CD4-positive, alpha-beta T cell (primary cell): Measurements from ENCODE around the gene CKB. TPM values are rescaled to one million over a fixed set of nuclear protein-coding genes. Genes with fewer than 3 reads are reported as not detected.
A peak's percentile ranks its signal among the peaks of the same experiment; 100 is the strongest.
"Not testable (repeated sequence)": the region's sequence is repeated elsewhere in the genome, so short reads cannot be mapped to it uniquely, and the experiment has no call there.

ENCODE experiments used
- ATAC-seq: fragments of 200-7000 bp; cut with Tn5 transposase; one replicate; pipeline ENCODE4 v1.10.0; 2022; ENCODE audit warnings: mild to moderate bottlenecking; ENCODE audit not compliant: poor library complexity
- CTCF ChIA-PET: fragments of 350-600 bp; sonication (Branson Sonifier 250); formaldehyde crosslinking; loops from one replicate; lab custom pipeline; 2021; ENCODE audit warnings: antibody characterized with exemption, inconsistent platforms; lab: Charles Lee
- POLR2A ChIA-PET: fragments of 350-600 bp; sonication (Branson Sonifier 250); formaldehyde crosslinking; loops from one replicate; lab custom pipeline; 2021; ENCODE audit warnings: antibody characterized with exemption, inconsistent platforms; lab: Charles Lee
- DNase-seq, 14 experiments: peaks; one replicate each; pipeline ENCODE4 v3.0.0-alpha.2; 2013 to 2020; ENCODE audit warnings: mixed read lengths in 2 of 14
- H3K27ac ChIP-seq, 2 donors: one replicate each; pipeline versions ENCODE4 v1.5.1 to v1.7.0; 2013; ENCODE audit warnings: low read length in 2 of 2, low read depth in 1 of 2, mild to moderate bottlenecking in 1 of 2
- H3K27me3 ChIP-seq, 2 experiments: 1 replicate in 1 of 2; 2 replicates in 1 of 2; pipeline versions ENCODE4 v1.6.1 to v1.7.0; 2013; ENCODE audit warnings: low read length in 2 of 2, control low read depth in 1 of 2, mild to moderate bottlenecking in 1 of 2, moderate library complexity in 1 of 2; ENCODE audit not compliant: insufficient read depth in 2 of 2, control insufficient read depth in 1 of 2
- H3K36me3 ChIP-seq: one replicate; pipeline ENCODE4 v1.6.1; 2013; ENCODE audit warnings: low read length, control low read depth; ENCODE audit not compliant: insufficient read depth
- H3K4me1 ChIP-seq: one replicate; pipeline ENCODE4 v1.6.1; 2013; ENCODE audit warnings: low read length, control low read depth; ENCODE audit not compliant: insufficient read depth
- H3K4me3 ChIP-seq: one replicate; pipeline ENCODE4 v1.5.1; 2013; ENCODE audit warnings: mild to moderate bottlenecking, low read length, moderate library complexity
- H3K9me3 ChIP-seq, 2 experiments: 1 replicate in 1 of 2; 2 replicates in 1 of 2; pipeline versions ENCODE4 v1.6.1 to v1.7.0; 2013; ENCODE audit warnings: low read length in 2 of 2, mild to moderate bottlenecking in 2 of 2, control low read depth in 1 of 2, moderate library complexity in 1 of 2; ENCODE audit not compliant: control insufficient read depth in 1 of 2, insufficient read depth in 1 of 2
- H3K27ac Mint-ChIP-seq: one replicate; pipeline ENCODE4 v1.8.0; 2020; ENCODE audit warnings: mixed read lengths
- H3K27me3 Mint-ChIP-seq: one replicate; pipeline ENCODE4 v1.8.0; 2021; ENCODE audit warnings: mixed read lengths
- H3K36me3 Mint-ChIP-seq: one replicate; pipeline ENCODE4 v1.8.0; 2021; ENCODE audit warnings: low read depth, mixed read lengths
- H3K4me1 Mint-ChIP-seq: one replicate; pipeline ENCODE4 v1.8.0; 2021; ENCODE audit warnings: low read depth, mixed read lengths
- H3K4me3 Mint-ChIP-seq: one replicate; pipeline ENCODE4 v1.8.0; 2020; ENCODE audit warnings: mild to moderate bottlenecking, mixed read lengths
- H3K9me3 Mint-ChIP-seq: one replicate; pipeline ENCODE4 v1.8.0; 2020; ENCODE audit warnings: mixed read lengths
- CTCF ChIP-seq: fragments of 200-600 bp; IDR thresholded peaks from one replicate; pipeline ENCODE4 v1.8.0; 2022; ENCODE audit warnings: antibody characterized with exemption, mild to moderate bottlenecking
- intact Hi-C, 2 experiments: fragments of 100-400 bp; cut with DNase I in 1 of 2; cut with micrococcal nuclease in 1 of 2; formaldehyde crosslinking; loops; one replicate each; pipeline versions ENCODE4 v1.15.1 to v1.9.0; 2023 to 2025; cut with DNase I, micrococcal nuclease
- total RNA-seq, 174 experiments: library from RNA in 2 of 174; stranded (reverse) in 2 of 174; gene quantifications; one replicate each; pipeline ENCODE4 v1.2.3 and lab custom pipeline; 2021 to 2026

The CKB gene
- total RNA-seq, 2 experiments from 2014 or later = 5.8 to 6.6 TPM

GRCh38 chr14:103527408-103528145 lies 4.9 kb upstream of the CKB start:
- ATAC-seq (no peak), DNase-seq (peak in 2 of 14 experiments; percentile 61 to 65)
- H3K4me3 Mint-ChIP-seq = peak overlapping the region; percentile 78
- H3K4me1 Mint-ChIP-seq = peaks cover 36% of the 10 kb centered on the region
- Histone ChIP-seq H3K4me3 (no peak overlapping the region), H3K4me1 (peaks cover 52% of the 10 kb centered on the region), H3K27me3 (peaks cover 3 to 9% of the 10 kb centered on the region in 2 experiments), H3K27ac (no peak overlapping the region), H3K9me3 (peaks cover 0 to 9% of the 10 kb centered on the region in 2 experiments), H3K36me3 (peaks cover 3% of the 10 kb centered on the region)
- no peaks in the 10 kb centered on the region for H3K9me3 Mint-ChIP-seq
- CTCF ChIA-PET = interaction anchor here (1.0 to 1.4 kb wide), 3 partner anchors 9 to 27 kb away, joined by 3 read pairs; no protein-coding TSS in a partner anchor
- POLR2A ChIA-PET = interaction anchor here (1.1 to 2.1 kb wide), 2 partner anchors 8 to 35 kb away, joined by 3 to 9 read pairs; partner anchors contain the start of genes BAG5 and COA8
- peaks cover 8% of the 10 kb centered on the region for H3K36me3 Mint-ChIP-seq
- intact Hi-C loops = loop anchor here (2.0 to 5.0 kb wide), 3 partner anchors 35 to 143 kb away; partner anchors contain the start of genes BAG5 (in 1 of the 2), COA8 (in 1 of the 2), KLC1 (in 1 of the 2) and MARK3 (in 1 of the 2)
- peaks cover 9% of the 10 kb centered on the region for H3K27me3 Mint-ChIP-seq
- H3K27ac Mint-ChIP-seq = peak overlapping the region; percentile 92
- no peak for TF ChIP-seq CTCF

- H3K27ac ChIP-seq = no peak overlapping the region
- H3K4me1 ChIP-seq = peaks cover 57% of the 10 kb centered on the region
- no peak for ATAC-seq
- Mint-ChIP-seq H3K36me3 (peaks cover 8% of the 10 kb centered on the region), H3K4me3 (peak overlapping the region; percentile 78), H3K27ac (peak overlapping the region; percentile 92), H3K9me3 (no peaks in the 10 kb centered on the region), H3K27me3 (peaks cover 9% of the 10 kb centered on the region), H3K4me1 (peaks cover 36% of the 10 kb centered on the region)
- H3K27me3 ChIP-seq = peaks cover 5 to 13% of the 10 kb centered on the region in 2 experiments
- no peak for DNase-seq
- POLR2A ChIA-PET = interaction anchor here (1.1 kb wide), 1 partner anchor 36 kb away, joined by 3 read pairs; the partner anchor contains the start of genes BAG5 and COA8
- H3K9me3 ChIP-seq = peaks cover 0 to 9% of the 10 kb centered on the region in 2 experiments
- H3K36me3 ChIP-seq = no peaks in the 10 kb centered on the region
- H3K4me3 ChIP-seq = no peak overlapping the region
- TF ChIP-seq CTCF = no peak
- CTCF ChIA-PET = interaction anchor here (1.0 to 1.2 kb wide), 2 partner anchors 9 to 27 kb away, joined by 3 read pairs; no protein-coding TSS in a partner anchor
- intact Hi-C loops = loop anchor here (5.0 kb wide), 2 partner anchors 35 to 100 kb away; partner anchors contain the start of genes BAG5 (in 1 of the 2), COA8 (in 1 of the 2) and KLC1 (in 1 of the 2)
These were observed 4.3 kb upstream of the CKB start for GRCh38 chr14:103526914-103527248.

GRCh38 chr14:103526247-103526913 lies 3.8 kb upstream of the CKB start:
- H3K27ac Mint-ChIP-seq = no peak overlapping the region
- Histone ChIP-seq H3K4me3 (no peak overlapping the region), H3K9me3 (peaks cover 0 to 9% of the 10 kb centered on the region in 2 experiments), H3K4me1 (peaks cover 55% of the 10 kb centered on the region), H3K27me3 (peaks cover 5 to 13% of the 10 kb centered on the region in 2 experiments), H3K27ac (no peak overlapping the region), H3K36me3 (no peaks in the 10 kb centered on the region)
- POLR2A ChIA-PET = no interaction called here
- no peak for ATAC-seq
- H3K9me3 Mint-ChIP-seq = no peaks in the 10 kb centered on the region
- TF ChIP-seq CTCF = no peak
- H3K36me3 Mint-ChIP-seq = peaks cover 8% of the 10 kb centered on the region
- peak overlapping the region; percentile 74 for H3K4me3 Mint-ChIP-seq
- DNase-seq = no peak
- intact Hi-C loops = loop anchor here (5.0 kb wide), 2 partner anchors 36 to 101 kb away; partner anchors contain the start of genes BAG5 (in 1 of the 2), COA8 (in 1 of the 2) and KLC1 (in 1 of the 2)
- CTCF ChIA-PET = no interaction called here
- H3K27me3 Mint-ChIP-seq = peaks cover 9% of the 10 kb centered on the region
- peaks cover 33% of the 10 kb centered on the region for H3K4me1 Mint-ChIP-seq

- DNase-seq, H3K9me3 Mint-ChIP-seq, POLR2A ChIA-PET, H3K36me3 Mint-ChIP-seq, CTCF ChIA-PET, H3K9me3 ChIP-seq, ATAC-seq, H3K4me3 ChIP-seq, H3K36me3 ChIP-seq, H3K27ac ChIP-seq, H3K27ac Mint-ChIP-seq, H3K27me3 Mint-ChIP-seq: not testable (repeated sequence)
- H3K4me3 Mint-ChIP-seq = peak overlapping the region; percentile 74
- H3K4me1 Mint-ChIP-seq = peaks cover 29% of the 10 kb centered on the region
- intact Hi-C loops = loop anchor here (5.0 kb wide), 2 partner anchors 37 to 102 kb away; partner anchors contain the start of genes BAG5 (in 1 of the 2), COA8 (in 1 of the 2) and KLC1 (in 1 of the 2)
- Histone ChIP-seq H3K27me3 (peaks cover 9 to 13% of the 10 kb centered on the region in 2 experiments), H3K4me1 (peaks cover 54% of the 10 kb centered on the region)
These were observed 3.0 kb upstream of the CKB start for GRCh38 chr14:103525430-103526246.
